ENCODE measurements around the gene PLA2G2E. TPM values are rescaled to one million over a fixed set of nuclear protein-coding genes. Genes with fewer than 3 reads are reported as not detected.
"Not testable (repeated sequence)": the region's sequence is repeated elsewhere in the genome, so short reads cannot be mapped to it uniquely, and the experiment has no call there.

The PLA2G2E gene
- total RNA-seq, 1 donor from 2014 or later: not detected

- DNase-seq: peak; percentile 90
Measured at GRCh38 chr1:19882111-19883071, 41.0 kb downstream of the PLA2G2E start, which contains the start of gene OTUD3. Gene OTUD3 (plus strand): TSS chr1:19882395. CDS start chr1:19882514, 119 bp downstream.

DNA sequence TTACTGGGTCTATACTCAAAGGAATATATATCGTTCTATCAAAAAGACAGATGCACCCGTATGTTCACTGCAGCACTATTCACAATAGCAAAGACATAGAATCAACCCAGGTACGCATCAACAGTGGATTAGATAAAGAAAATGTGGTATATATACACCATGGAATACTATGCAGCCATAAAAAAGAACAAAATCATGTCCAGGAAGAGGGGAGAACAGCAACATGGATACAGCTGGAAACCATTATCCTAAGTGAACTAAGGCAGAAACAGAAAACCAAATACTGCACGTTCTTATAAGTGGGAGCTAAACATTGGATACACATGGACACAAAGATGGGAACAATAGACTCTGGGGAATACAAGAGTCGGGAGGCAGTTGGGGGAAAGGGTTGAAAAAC, 42.6 kb downstream of the PLA2G2E start:
- DNase-seq: not testable (repeated sequence)

- DNase-seq: no peak
Measured at GRCh38 chr1:19879661-19880060, 43.8 kb downstream of the PLA2G2E start.

DNA sequence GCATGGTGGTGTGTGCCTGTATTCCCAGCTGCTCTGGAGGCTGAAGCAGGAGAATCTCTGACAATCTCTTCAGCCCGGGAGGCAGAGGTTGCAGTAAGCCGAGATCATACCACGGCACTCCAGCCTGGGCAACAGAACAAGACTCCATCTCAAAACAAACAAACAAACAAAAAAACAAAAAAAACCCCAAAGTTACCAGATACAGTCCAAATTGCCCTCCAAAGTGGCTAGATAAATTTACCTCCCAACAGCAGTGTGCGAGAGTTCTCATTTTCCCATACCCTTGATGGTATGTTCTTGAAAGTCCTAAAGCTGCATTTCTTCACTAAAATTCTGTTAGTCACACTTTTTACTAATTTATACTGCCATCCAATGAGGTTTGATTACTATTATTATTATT, 44.2 kb downstream of the PLA2G2E start:
- no peak for DNase-seq

DNA sequence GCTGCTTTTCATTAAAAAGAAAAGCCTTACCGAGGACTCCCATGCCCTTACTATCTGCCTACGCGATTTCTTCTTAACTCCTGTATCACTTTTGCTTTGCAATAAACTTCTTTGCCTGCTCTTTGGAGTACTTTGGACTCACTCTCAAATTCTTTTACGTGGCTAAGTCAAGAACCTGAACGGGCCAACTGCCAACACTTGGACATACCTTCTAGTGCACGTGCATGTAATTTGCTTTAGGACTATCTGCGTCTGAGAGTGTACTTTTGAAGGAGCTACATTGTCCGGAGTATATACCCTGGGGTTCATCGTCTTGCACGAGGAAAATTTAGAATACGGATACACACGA, 44.8 kb downstream of the PLA2G2E start:
- DNase-seq: no peak

DNA sequence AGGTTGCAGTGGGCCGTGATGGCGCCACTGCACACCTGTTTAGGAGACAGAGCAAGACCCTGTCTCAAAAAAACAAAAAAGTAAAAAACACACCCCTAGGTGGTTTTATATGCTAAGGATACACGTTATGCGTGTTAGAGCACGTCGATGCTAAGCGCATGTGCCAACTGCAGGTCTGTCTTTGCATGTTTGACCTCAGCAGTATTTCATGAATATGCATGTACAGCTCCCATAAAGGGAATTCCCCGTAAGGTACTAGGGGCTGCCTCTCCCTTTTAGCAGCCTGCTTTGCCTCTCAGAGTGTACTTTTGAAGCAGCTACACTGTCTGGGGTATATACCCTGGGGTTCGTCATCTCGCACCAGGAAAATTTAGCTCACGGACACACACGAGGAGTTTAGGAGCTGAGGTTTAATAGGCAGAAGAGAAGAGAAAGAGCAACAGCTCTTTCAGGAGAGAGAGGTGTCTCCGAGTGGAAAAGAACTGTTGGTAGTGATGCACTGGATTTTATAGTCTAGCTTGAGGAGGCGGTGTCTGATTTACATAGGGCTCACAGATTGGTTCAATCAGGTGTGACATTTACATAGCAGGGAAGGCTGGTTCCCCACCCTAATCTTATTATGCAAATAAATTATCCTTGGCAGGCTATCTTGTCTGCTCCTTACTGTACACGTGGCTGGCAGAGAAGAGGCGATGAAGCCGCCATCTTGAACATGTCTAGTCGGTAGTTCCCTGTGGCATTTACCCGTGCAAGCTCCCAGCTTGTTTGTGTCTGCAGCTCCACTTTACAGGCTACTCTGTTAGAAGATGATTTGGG, 45.4 kb downstream of the PLA2G2E start:
- no peak for DNase-seq

DNA sequence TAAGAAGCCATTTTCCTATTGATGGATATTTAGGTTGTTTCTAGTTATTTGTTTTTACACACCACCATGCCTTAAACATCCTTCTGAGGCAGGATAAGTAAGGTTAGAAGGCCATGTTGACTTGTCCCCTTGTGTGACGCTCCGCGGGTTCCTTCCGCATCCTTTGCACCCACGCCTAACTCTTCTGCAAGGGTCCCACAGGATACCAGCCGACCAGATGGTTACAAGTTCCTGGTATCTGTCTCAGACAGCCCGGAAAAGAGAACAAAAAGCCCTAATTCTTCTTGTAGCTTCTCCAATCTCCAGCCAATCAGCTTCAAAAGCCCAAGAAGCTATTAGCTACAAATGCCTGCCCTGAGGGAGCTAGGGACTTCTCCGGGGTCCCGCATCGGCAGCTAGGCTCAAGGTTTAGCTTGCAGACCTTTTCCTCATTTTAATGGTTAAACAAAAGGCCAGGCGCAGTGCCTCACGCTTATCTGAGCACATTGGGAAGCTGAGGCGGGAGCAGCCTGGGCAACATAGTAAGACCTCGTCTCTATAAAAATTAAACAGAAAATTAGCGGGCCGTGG, 46.2 kb downstream of the PLA2G2E start:
- DNase-seq: no peak

DNA sequence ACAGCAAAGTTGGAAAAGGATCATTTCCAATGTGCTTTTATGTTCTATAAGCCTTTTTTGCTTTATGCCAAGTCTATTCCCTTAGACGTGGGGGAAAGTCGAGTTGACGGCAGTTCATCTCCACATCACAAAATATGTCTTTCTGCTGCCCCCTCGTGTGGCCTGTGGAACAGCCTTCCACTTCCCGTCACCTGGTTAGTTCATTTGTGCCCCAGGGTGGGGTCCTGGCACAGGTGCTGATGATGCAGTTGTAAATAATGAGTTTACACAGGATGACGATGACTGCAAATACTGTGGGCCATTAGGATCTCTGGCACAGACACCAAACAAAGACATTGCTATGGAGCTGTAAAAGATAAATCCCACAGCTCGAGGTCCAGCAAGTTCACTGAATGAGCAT, 51.2 kb downstream of the PLA2G2E start:
- DNase-seq: no peak

Other genes with a start within 250 kb of the PLA2G2E start
- 0.31 TPM for gene TMCO4, start 123.7 kb downstream of the PLA2G2E start, total RNA-seq
- not detected for gene RNF186, start 108.3 kb downstream of the PLA2G2E start, total RNA-seq
- gene OTUD3, start 41.2 kb downstream of the PLA2G2E start, total RNA-seq: 14.2 TPM
- not detected for gene PLA2G2A, start 56.0 kb upstream of the PLA2G2E start, total RNA-seq
- gene PLA2G5, start 146.6 kb upstream of the PLA2G2E start, total RNA-seq: 0.16 TPM
- gene PLA2G2D, start 195.9 kb upstream of the PLA2G2E start, total RNA-seq: not detected
- gene PLA2G2F, start 215.7 kb upstream of the PLA2G2E start, total RNA-seq: not detected